Heart left ventricle (tissue), 16 donors: ENCODE results near the gene ANTXRL. TPM values are rescaled to one million over a fixed set of nuclear protein-coding genes. Genes with fewer than 3 reads are reported as not detected.
"Not testable (repeated sequence)": the region's sequence is repeated elsewhere in the genome, so short reads cannot be mapped to it uniquely, and the experiment has no call there.

Source experiments
- ATAC-seq, 4 donors: fragments of 200-7000 bp; cut with Tn5 transposase; one replicate each; pipeline ENCODE4 v1.9.1; 2020 to 2022; ENCODE audit warnings: moderate library complexity in 4 of 4, mild to moderate bottlenecking in 3 of 4, moderate number of reproducible peaks in 1 of 4
- DNase-seq, 5 donors: peaks; one replicate each; pipeline ENCODE4 v3.0.0-alpha.2; 2020
- H3K27ac ChIP-seq, 12 donors: fragments of 200-600 bp; sonication (generic) in 4 of 12; one replicate each; pipeline versions ENCODE4 v1.5.0 to v1.8.0; 2016 to 2022; ENCODE audit warnings: mild to moderate bottlenecking in 2 of 12
- H3K27me3 ChIP-seq, 9 donors: fragments of 200-600 bp; sonication (generic) in 2 of 9; one replicate each; pipeline versions ENCODE4 v1.5.1 to v1.8.0; 2016 to 2022; ENCODE audit warnings: mild to moderate bottlenecking in 3 of 9
- H3K36me3 ChIP-seq, 9 donors: fragments of 200-600 bp; sonication (generic) in 2 of 9; one replicate each; pipeline versions ENCODE4 v1.5.0 to v1.8.0; 2018 to 2022; ENCODE audit warnings: mild to moderate bottlenecking in 2 of 9
- H3K4me1 ChIP-seq, 12 donors: fragments of 200-600 bp; sonication (generic) in 4 of 12; one replicate each; pipeline versions ENCODE4 v1.5.0 to v1.8.0; 2016 to 2022; ENCODE audit warnings: mild to moderate bottlenecking in 3 of 12
- H3K4me3 ChIP-seq, 12 donors: fragments of 200-600 bp; sonication (generic) in 4 of 12; one replicate each; pipeline versions ENCODE4 v1.5.0 to v1.8.0; 2017 to 2022; ENCODE audit warnings: mild to moderate bottlenecking in 9 of 12, moderate library complexity in 4 of 12
- H3K9me3 ChIP-seq, 12 donors: fragments of 200-600 bp; sonication (generic) in 4 of 12; one replicate each; pipeline versions ENCODE4 v1.5.0 to v1.8.0; 2016 to 2022; ENCODE audit warnings: mild to moderate bottlenecking in 1 of 12
- CTCF ChIP-seq, 12 donors: fragments of 200-600 bp; sonication (generic) in 4 of 12; IDR thresholded peaks; one replicate each; pipeline versions ENCODE4 v1.5.0 to v1.8.0; 2018 to 2022; ENCODE audit warnings: antibody characterized with exemption in 12 of 12, mild to moderate bottlenecking in 5 of 12
- POLR2A ChIP-seq, 2 donors: fragments of 450-650 bp; IDR thresholded peaks; one replicate each; pipeline ENCODE4 v1.6.1; 2017; ENCODE audit warnings: antibody characterized with exemption in 2 of 2, mild to moderate bottlenecking in 2 of 2, moderate library complexity in 2 of 2
- WGBS, 4 donors: extraction: QIAGEN DNeasy Blood & Tissue Kit in 2 of 4; methylation state at CpG; one replicate each; pipeline versions ENCODE4 v1.1.5 to v1.1.7; 2013 to 2018; 5-methylcytosine and 5-hydroxymethylcytosine counted together
- intact Hi-C, 10 donors: fragments of 100-400 bp; cut with DNase I; formaldehyde crosslinking; loops; one replicate each; pipeline versions ENCODE4 v1.11.1 to v1.14.2; 2022
- polyA plus RNA-seq, 2 donors: library from polyadenylated mRNA; stranded (reverse); fragments of 200-250 nt; gene quantifications; one replicate each; pipeline ENCODE4 v1.2.3, GENCODE V29; 2013
- total RNA-seq, 9 donors: library from RNA; depleted of rRNA in 2 of 9; stranded (reverse); fragments of >200 nt in 2 of 9; fragmentation: NEBNext Ultra II Directional in 3 of 9; extraction: Animal tissue kit (Norgen Biotek cat#: 25700) in 3 of 9; gene quantifications; one replicate each; pipeline versions ENCODE4 v1.1.0 to v1.2.4, GENCODE V29; 2016 to 2023
- donor health status: ischemic (EF 13 %, LVEDD 7.1; RV severe dilation, severe dysfunction).
- donor health status: healthy with polysubstance abuse.
- donor health status: DM: no; HTN: yes; CAD: no.
- donor health status: DM: no; HTN: no; CAD: no.
- donor health status: ischemic (EF 25% LVEDD 6.9; RV normal size, moderate dysfunction).
- donor health status: ischemic (EF 25% LVEDD 5.7; RV mildly dilated, moderate dysfunction).
- donor health status: healthy.
- donor health status: DM: yes; HTN: yes; CAD: no.
- donor health status: ischemic (EF 35%, LVEDD 5.7; RV mildly dilated, moderate dysfunction).
- donor health status: nonischemic (EF 11% LVEDD 7.7; RV severe dilation, severe dysfunction).
- donor health status: DM: yes; HTN: yes; CAD: no.
- donor health status: PGD.
- donor health status: ischemic (EF 29% LVEDD 5.4; RV normal size, mild dysfunction).
- donor health status: nonischemic (EF 23%, LVEDD 6.1; RV moderate dilation, normal function).

Gene ANTXRL
- total and polyA plus RNA-seq, 11 donors: 0.42 to 0.99 (median 0.90) TPM; not detected in 8

- H3K27ac ChIP-seq: no peak overlapping the region
- DNase-seq: no peak
- no peak overlapping the region for H3K4me3 ChIP-seq
- H3K36me3 ChIP-seq: no peaks in the 10 kb centered on the region
- TF ChIP-seq CTCF (IDR thresholded peaks at IDR 0.05) (no peak), POLR2A (IDR thresholded peaks at IDR 0.05) (no peak)
- H3K27me3 ChIP-seq: no peaks in the 10 kb centered on the region
- WGBS, 4 donors: 89 to 91% (median 90%) methylated on average over 4 of the region's 4 CpGs
- H3K9me3 ChIP-seq: no peaks in the 10 kb centered on the region
- no peak for ATAC-seq
- peaks cover 0 to 17% (median 6%) of the 10 kb centered on the region in 12 donors for H3K4me1 ChIP-seq
- intact Hi-C loops: loop anchor here in 2 of 10 donors (2.0 to 10.0 kb wide), 2 partner anchors 28 to 48 kb away; no protein-coding TSS in a partner anchor
Measured at GRCh38 chr10:46257099-46257498, 29.7 kb upstream of the ANTXRL start.

GRCh38 chr10:46262906-46263560, 23.8 kb upstream of the ANTXRL start:
- intact Hi-C loops, H3K4me3 ChIP-seq, H3K4me1 ChIP-seq, H3K36me3 ChIP-seq, ATAC-seq, DNase-seq, H3K27ac ChIP-seq, H3K9me3 ChIP-seq, H3K27me3 ChIP-seq: not testable (repeated sequence)
- 78 to 91% (median 88%) methylated on average over 5 to 6 of the region's 6 CpGs for WGBS, 4 donors

- Histone ChIP-seq H3K27ac (no peak overlapping the region), H3K4me3 (no peak overlapping the region), H3K27me3 (no peaks in the 10 kb centered on the region), H3K9me3 (no peaks in the 10 kb centered on the region), H3K4me1 (no peaks in the 10 kb centered on the region), H3K36me3 (no peaks in the 10 kb centered on the region)
- 80 to 96% (median 91%) methylated on average over 5 to 6 of the region's 6 CpGs for WGBS, 4 donors
- DNase-seq: no peak
- intact Hi-C loops: no loop called here
- no peak for ATAC-seq
- no peak for TF ChIP-seq CTCF (IDR thresholded peaks at IDR 0.05)
- TF ChIP-seq POLR2A (IDR thresholded peaks at IDR 0.05): no peak
Measured at GRCh38 chr10:46263831-46264268, 22.9 kb upstream of the ANTXRL start.

- ATAC-seq (no peak), DNase-seq (no peak)
- H3K9me3 ChIP-seq: no peaks in the 10 kb centered on the region
- H3K27ac ChIP-seq: no peak overlapping the region
- H3K27me3 ChIP-seq: no peaks in the 10 kb centered on the region
- intact Hi-C loops: no loop called here
- H3K4me3 ChIP-seq: no peak overlapping the region
- 75 to 80% (median 77%) methylated on average over 3 to 5 of the region's 5 CpGs for WGBS, 4 donors
- no peaks in the 10 kb centered on the region for H3K4me1 ChIP-seq
- no peaks in the 10 kb centered on the region for H3K36me3 ChIP-seq
- TF ChIP-seq CTCF (IDR thresholded peaks at IDR 0.05) (no peak), POLR2A (IDR thresholded peaks at IDR 0.05) (no peak)
Measured at GRCh38 chr10:46264336-46264735, 22.5 kb upstream of the ANTXRL start.
